Liver (tissue), 9 donors: Measurements from ENCODE around the gene BST1. TPM values are rescaled to one million over a fixed set of nuclear protein-coding genes. Genes with fewer than 3 reads are reported as not detected.

Experiments used
- DNase-seq: peaks from one replicate; pipeline ENCODE4 v3.0.0-alpha.2; 2017; ENCODE audit warnings: low spot score
- H3K27ac ChIP-seq, 2 donors: one replicate each; pipeline ENCODE4 v1.7.0; 2013; ENCODE audit warnings: inconsistent platforms in 2 of 2, low read length in 2 of 2, control low read depth in 1 of 2, low read depth in 1 of 2, mild to moderate bottlenecking in 1 of 2
- H3K27me3 ChIP-seq, 4 donors: one replicate each; pipeline versions ENCODE4 v1.6.1 to v1.7.0; 2013; ENCODE audit warnings: low read length in 3 of 4, inconsistent platforms in 1 of 4, mild to moderate bottlenecking in 1 of 4, moderate library complexity in 1 of 4; ENCODE audit not compliant: control insufficient read depth in 4 of 4, insufficient read depth in 4 of 4
- H3K36me3 ChIP-seq, 4 donors: one replicate each; pipeline versions ENCODE4 v1.6.1 to v1.7.0; 2013; ENCODE audit warnings: low read length in 3 of 4, mild to moderate bottlenecking in 3 of 4, low read depth in 1 of 4, moderate library complexity in 1 of 4; ENCODE audit not compliant: control insufficient read depth in 4 of 4, insufficient read depth in 3 of 4
- H3K4me1 ChIP-seq, 4 donors: one replicate each; pipeline versions ENCODE4 v1.6.1 to v1.7.0; 2013; ENCODE audit warnings: low read length in 3 of 4, mild to moderate bottlenecking in 3 of 4, moderate library complexity in 1 of 4; ENCODE audit not compliant: control insufficient read depth in 4 of 4, insufficient read depth in 4 of 4
- H3K4me3 ChIP-seq, 3 donors: one replicate each; pipeline versions ENCODE4 v1.6.1 to v1.7.0; 2013; ENCODE audit warnings: low read length in 3 of 3, control low read depth in 1 of 3, low read depth in 1 of 3, mild to moderate bottlenecking in 1 of 3
- H3K9ac ChIP-seq, 2 donors: one replicate each; pipeline ENCODE4 v1.7.0; 2013; ENCODE audit warnings: low read length in 2 of 2, mild to moderate bottlenecking in 2 of 2, moderate library complexity in 2 of 2, control low read depth in 1 of 2, low read depth in 1 of 2
- H3K9me3 ChIP-seq, 4 donors: one replicate each; pipeline versions ENCODE4 v1.6.1 to v1.7.0; 2013; ENCODE audit warnings: low read length in 3 of 4; ENCODE audit not compliant: control insufficient read depth in 4 of 4
- EGR1 ChIP-seq, 2 donors: IDR thresholded peaks; 2 replicates each; pipeline ENCODE4 v1.6.1; 2016 to 2018; ENCODE audit warnings: antibody characterized with exemption in 2 of 2, low read depth in 2 of 2
- FOXA1 ChIP-seq: IDR thresholded peaks from 2 replicates; pipeline ENCODE4 v1.6.1; 2016; ENCODE audit warnings: antibody characterized with exemption
- FOXA2 ChIP-seq: IDR thresholded peaks from 2 replicates; pipeline ENCODE4 v1.6.1; 2016; ENCODE audit warnings: antibody characterized with exemption
- HNF4A ChIP-seq, 2 donors: conservative IDR thresholded peaks; 2 replicates each; pipeline ENCODE4 v1.6.1; 2016; ENCODE audit warnings: antibody characterized with exemption in 2 of 2, mild to moderate bottlenecking in 2 of 2
- HNF4G ChIP-seq: IDR thresholded peaks from 2 replicates; pipeline ENCODE4 v1.6.1; 2016; ENCODE audit warnings: antibody characterized with exemption
- JUND ChIP-seq, 2 donors: IDR thresholded peaks; 2 replicates each; pipeline ENCODE4 v1.6.1; 2016; ENCODE audit warnings: antibody characterized with exemption in 2 of 2
- NR2F2 ChIP-seq: IDR thresholded peaks from 2 replicates; pipeline ENCODE4 v1.6.1; 2016; ENCODE audit warnings: antibody characterized with exemption
- RAD21 ChIP-seq, 2 donors: IDR thresholded peaks; 2 replicates each; pipeline ENCODE4 v1.6.1; 2016; ENCODE audit warnings: antibody characterized with exemption in 2 of 2, mild to moderate bottlenecking in 2 of 2
- RXRA ChIP-seq, 2 donors: IDR thresholded peaks; 2 replicates each; pipeline ENCODE4 v1.6.1; 2017 to 2018; ENCODE audit warnings: antibody characterized with exemption in 2 of 2, mild to moderate bottlenecking in 1 of 2
- SP1 ChIP-seq: IDR thresholded peaks from 2 replicates; pipeline ENCODE4 v1.6.1; 2018; ENCODE audit warnings: antibody characterized with exemption, mild to moderate bottlenecking
- TAF1 ChIP-seq: conservative IDR thresholded peaks from 2 replicates; pipeline ENCODE4 v1.6.1; 2016; ENCODE audit warnings: antibody characterized with exemption, mild to moderate bottlenecking
- YY1 ChIP-seq: IDR thresholded peaks from 2 replicates; pipeline ENCODE4 v1.6.1; 2016; ENCODE audit warnings: antibody characterized with exemption, mild to moderate bottlenecking
- ZBTB33 ChIP-seq: IDR thresholded peaks from 2 replicates; pipeline ENCODE4 v1.6.1; 2016; ENCODE audit warnings: antibody characterized with exemption
- WGBS: extraction: QIAGEN DNeasy Blood & Tissue Kit; methylation state at CpG from one replicate; pipeline ENCODE4 v1.1.7; 2013; 5-methylcytosine and 5-hydroxymethylcytosine counted together
- polyA plus RNA-seq, 2 donors: library from polyadenylated mRNA; stranded (reverse) in 1 of 2; unstranded in 1 of 2; fragments of 200-250 nt in 1 of 2; fragments of >200 nt in 1 of 2; fragmentation: Nextera tagmentation in 1 of 2; extraction: Ambion mirVana in 1 of 2; gene quantifications; one replicate each; pipeline versions ENCODE4 v1.2.1 to v1.2.3, GENCODE V29; 2013 to 2015
- total RNA-seq, 2 donors: library from RNA; depleted of rRNA; stranded (reverse); fragments of >200 nt; gene quantifications; one replicate each; pipeline ENCODE4 v1.2.3, GENCODE V29; 2014
- TF ChIP-seq, protein P1 (sequence below): IDR thresholded peaks from 2 replicates; pipeline ENCODE4 v1.6.1; 2016; ENCODE audit warnings: antibody characterized with exemption, mild to moderate bottlenecking
- TF ChIP-seq, protein P2 (sequence below): fragments of 150-350 bp; IDR thresholded peaks from 2 replicates; pipeline ENCODE4 v1.5.1; 2017; ENCODE audit warnings: improper control_type of control experiment, low read depth, low read length; ENCODE audit not compliant: missing input control
- TF ChIP-seq, protein P3 (sequence below): IDR thresholded peaks from 2 replicates; pipeline ENCODE4 v1.6.1; 2016; ENCODE audit warnings: antibody characterized with exemption
- donor health status: healthy.
- donor health status: healthy.
- donor health status: healthy.
- donor health status: healthy.
- donor health status: healthy.

BST1 gene
- total and polyA plus RNA-seq, 4 donors: 3.7 to 13.2 (median 9.9) TPM

DNA sequence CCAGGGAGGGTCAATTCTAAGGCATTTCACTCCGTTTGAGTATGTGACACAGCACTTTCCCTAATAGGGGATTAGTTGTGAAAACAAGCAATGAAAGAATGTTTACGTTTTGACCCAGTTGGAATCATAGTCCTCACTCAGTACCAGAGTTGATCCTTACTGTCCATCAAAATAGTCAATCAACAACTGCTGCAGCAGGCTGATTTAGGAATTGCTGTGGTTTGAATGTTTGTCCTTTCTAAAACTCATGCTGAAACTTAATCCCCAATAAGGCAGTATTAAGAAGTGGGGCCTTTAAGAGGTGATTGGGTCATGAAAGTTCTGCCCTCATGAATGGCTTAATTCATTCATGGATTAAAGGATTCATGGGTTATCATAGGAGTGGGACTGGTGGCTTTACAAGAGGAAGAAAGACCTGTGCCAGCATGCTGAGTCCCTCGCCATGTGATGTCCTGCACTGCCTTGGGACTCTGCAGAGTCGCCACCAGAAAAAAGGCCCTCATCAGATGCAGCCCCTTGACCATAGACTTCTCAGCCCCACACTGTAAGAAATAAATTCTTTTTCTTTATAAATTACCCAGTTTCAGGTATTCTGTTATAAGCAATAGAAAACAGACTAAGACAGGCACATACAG is 44.6 kb upstream of the BST1 start:
- Histone ChIP-seq H3K4me3 (no peak overlapping the region), H3K4me1 (peaks cover 0 to 7% (median 4%) of the 10 kb centered on the region in 4 donors)

More for the DNA sequence above, 44.6 kb upstream of the BST1 start:
- DNase-seq: no peak
- Histone ChIP-seq H3K9ac (no peak overlapping the region), H3K9me3 (no peaks in the 10 kb centered on the region), H3K27me3 (no peaks in the 10 kb centered on the region), H3K36me3 (no peaks in the 10 kb centered on the region), H3K27ac (no peak overlapping the region)
- 91% methylated on average over 4 of the region's 4 CpGs for WGBS
- TF ChIP-seq JUND (IDR thresholded peaks at IDR 0.05): no peak
- TF ChIP-seq ZBTB33: no peak
- TF ChIP-seq HNF4G: no peak
- no peak for TF ChIP-seq FOXA2
- TF ChIP-seq TAF1: no peak
- TF ChIP-seq FOXA1: no peak
- no peak for TF ChIP-seq HNF4A (conservative IDR thresholded peaks at IDR 0.05)
- TF ChIP-seq YY1: no peak
- TF ChIP-seq, protein P1, sequence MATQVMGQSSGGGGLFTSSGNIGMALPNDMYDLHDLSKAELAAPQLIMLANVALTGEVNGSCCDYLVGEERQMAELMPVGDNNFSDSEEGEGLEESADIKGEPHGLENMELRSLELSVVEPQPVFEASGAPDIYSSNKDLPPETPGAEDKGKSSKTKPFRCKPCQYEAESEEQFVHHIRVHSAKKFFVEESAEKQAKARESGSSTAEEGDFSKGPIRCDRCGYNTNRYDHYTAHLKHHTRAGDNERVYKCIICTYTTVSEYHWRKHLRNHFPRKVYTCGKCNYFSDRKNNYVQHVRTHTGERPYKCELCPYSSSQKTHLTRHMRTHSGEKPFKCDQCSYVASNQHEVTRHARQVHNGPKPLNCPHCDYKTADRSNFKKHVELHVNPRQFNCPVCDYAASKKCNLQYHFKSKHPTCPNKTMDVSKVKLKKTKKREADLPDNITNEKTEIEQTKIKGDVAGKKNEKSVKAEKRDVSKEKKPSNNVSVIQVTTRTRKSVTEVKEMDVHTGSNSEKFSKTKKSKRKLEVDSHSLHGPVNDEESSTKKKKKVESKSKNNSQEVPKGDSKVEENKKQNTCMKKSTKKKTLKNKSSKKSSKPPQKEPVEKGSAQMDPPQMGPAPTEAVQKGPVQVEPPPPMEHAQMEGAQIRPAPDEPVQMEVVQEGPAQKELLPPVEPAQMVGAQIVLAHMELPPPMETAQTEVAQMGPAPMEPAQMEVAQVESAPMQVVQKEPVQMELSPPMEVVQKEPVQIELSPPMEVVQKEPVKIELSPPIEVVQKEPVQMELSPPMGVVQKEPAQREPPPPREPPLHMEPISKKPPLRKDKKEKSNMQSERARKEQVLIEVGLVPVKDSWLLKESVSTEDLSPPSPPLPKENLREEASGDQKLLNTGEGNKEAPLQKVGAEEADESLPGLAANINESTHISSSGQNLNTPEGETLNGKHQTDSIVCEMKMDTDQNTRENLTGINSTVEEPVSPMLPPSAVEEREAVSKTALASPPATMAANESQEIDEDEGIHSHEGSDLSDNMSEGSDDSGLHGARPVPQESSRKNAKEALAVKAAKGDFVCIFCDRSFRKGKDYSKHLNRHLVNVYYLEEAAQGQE: no peak
- TF ChIP-seq, protein P2, sequence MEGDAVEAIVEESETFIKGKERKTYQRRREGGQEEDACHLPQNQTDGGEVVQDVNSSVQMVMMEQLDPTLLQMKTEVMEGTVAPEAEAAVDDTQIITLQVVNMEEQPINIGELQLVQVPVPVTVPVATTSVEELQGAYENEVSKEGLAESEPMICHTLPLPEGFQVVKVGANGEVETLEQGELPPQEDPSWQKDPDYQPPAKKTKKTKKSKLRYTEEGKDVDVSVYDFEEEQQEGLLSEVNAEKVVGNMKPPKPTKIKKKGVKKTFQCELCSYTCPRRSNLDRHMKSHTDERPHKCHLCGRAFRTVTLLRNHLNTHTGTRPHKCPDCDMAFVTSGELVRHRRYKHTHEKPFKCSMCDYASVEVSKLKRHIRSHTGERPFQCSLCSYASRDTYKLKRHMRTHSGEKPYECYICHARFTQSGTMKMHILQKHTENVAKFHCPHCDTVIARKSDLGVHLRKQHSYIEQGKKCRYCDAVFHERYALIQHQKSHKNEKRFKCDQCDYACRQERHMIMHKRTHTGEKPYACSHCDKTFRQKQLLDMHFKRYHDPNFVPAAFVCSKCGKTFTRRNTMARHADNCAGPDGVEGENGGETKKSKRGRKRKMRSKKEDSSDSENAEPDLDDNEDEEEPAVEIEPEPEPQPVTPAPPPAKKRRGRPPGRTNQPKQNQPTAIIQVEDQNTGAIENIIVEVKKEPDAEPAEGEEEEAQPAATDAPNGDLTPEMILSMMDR: no peak
- no peak for TF ChIP-seq NR2F2
- TF ChIP-seq EGR1 (IDR thresholded peaks at IDR 0.05; ENCODE audit: low read depth in 2 of 2): no peak
- TF ChIP-seq SP1: no peak
- TF ChIP-seq RAD21 (IDR thresholded peaks at IDR 0.05): no peak
- TF ChIP-seq, protein P3, sequence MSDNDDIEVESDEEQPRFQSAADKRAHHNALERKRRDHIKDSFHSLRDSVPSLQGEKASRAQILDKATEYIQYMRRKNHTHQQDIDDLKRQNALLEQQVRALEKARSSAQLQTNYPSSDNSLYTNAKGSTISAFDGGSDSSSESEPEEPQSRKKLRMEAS: no peak
- TF ChIP-seq RXRA (IDR thresholded peaks at IDR 0.05): no peak
